Peyer's patch (tissue), 4 donors: ENCODE results near the gene PPP6R3.
"Not testable (repeated sequence)": the region's sequence is repeated elsewhere in the genome, so short reads cannot be mapped to it uniquely, and the experiment has no call there.

Experiments
- POLR2A ChIP-seq, 2 donors: fragments of 450-650 bp; IDR thresholded peaks; one replicate each; pipeline ENCODE4 v1.5.1; 2017; ENCODE audit warnings: antibody characterized with exemption in 2 of 2, mild to moderate bottlenecking in 2 of 2, moderate library complexity in 2 of 2
- TF ChIP-seq, protein P1 (sequence below), 6 experiments: fragments of 450-650 bp in 4 of 6; fragments of 200-600 bp in 2 of 6; sonication (generic) in 1 of 6; IDR thresholded peaks; one replicate each; pipeline ENCODE4 v1.5.1; 2017 to 2019; ENCODE audit warnings: antibody characterized with exemption in 6 of 6, mild to moderate bottlenecking in 3 of 6, moderate library complexity in 1 of 6

DNA sequence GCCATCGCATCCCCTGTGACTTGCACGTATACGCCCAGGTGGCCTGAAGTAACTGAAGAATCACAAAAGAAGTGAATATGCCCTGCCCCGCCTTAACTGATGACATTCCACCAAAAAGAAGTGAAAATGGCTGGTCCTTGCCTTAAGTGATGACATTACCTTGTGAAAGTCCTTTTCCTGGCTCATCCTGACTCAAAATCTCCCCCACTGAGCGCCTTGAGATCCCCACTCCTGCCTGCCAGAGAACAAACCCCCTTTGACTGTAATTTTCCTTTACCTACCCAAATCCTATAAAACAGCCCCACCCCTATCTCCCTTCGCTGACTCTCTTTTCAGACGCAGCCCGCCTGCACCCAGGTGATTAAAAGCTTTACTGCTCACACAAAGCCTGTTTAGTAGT, 171.8 kb downstream of the PPP6R3 start:
- TF ChIP-seq, protein P1, sequence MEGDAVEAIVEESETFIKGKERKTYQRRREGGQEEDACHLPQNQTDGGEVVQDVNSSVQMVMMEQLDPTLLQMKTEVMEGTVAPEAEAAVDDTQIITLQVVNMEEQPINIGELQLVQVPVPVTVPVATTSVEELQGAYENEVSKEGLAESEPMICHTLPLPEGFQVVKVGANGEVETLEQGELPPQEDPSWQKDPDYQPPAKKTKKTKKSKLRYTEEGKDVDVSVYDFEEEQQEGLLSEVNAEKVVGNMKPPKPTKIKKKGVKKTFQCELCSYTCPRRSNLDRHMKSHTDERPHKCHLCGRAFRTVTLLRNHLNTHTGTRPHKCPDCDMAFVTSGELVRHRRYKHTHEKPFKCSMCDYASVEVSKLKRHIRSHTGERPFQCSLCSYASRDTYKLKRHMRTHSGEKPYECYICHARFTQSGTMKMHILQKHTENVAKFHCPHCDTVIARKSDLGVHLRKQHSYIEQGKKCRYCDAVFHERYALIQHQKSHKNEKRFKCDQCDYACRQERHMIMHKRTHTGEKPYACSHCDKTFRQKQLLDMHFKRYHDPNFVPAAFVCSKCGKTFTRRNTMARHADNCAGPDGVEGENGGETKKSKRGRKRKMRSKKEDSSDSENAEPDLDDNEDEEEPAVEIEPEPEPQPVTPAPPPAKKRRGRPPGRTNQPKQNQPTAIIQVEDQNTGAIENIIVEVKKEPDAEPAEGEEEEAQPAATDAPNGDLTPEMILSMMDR (IDR thresholded peaks at IDR 0.05) = not testable (repeated sequence)
- TF ChIP-seq POLR2A (IDR thresholded peaks at IDR 0.05) = not testable (repeated sequence)
